Ectodermal cell (in vitro differentiated cells): ENCODE results near the gene TSPAN18.

ENCODE experiments used
- H3K27ac ChIP-seq: 2 replicates; pipeline ENCODE4 v1.7.0; 2013; ENCODE audit warnings: mild to moderate bottlenecking, low read depth, low read length; ENCODE audit not compliant: insufficient read depth, poor library complexity, severe bottlenecking
- H3K27me3 ChIP-seq: 2 replicates; pipeline ENCODE4 v1.7.0; 2013; ENCODE audit warnings: mild to moderate bottlenecking, low read length; ENCODE audit not compliant: insufficient read depth, control insufficient read depth, poor library complexity, severe bottlenecking
- H3K36me3 ChIP-seq: one replicate; pipeline ENCODE4 v1.7.0; 2013; ENCODE audit warnings: low read length; ENCODE audit not compliant: control insufficient read depth, insufficient read depth
- H3K4me1 ChIP-seq: one replicate; pipeline ENCODE4 v1.7.0; 2013; ENCODE audit warnings: low read length; ENCODE audit not compliant: control insufficient read depth, insufficient read depth
- H3K4me3 ChIP-seq: 2 replicates; pipeline ENCODE4 v1.7.0; 2013; ENCODE audit warnings: low read depth, low read length, control low read depth; ENCODE audit not compliant: insufficient read depth
- H3K9me3 ChIP-seq: 2 replicates; pipeline ENCODE4 v1.7.0; 2013; ENCODE audit warnings: mild to moderate bottlenecking, low read length, moderate library complexity; ENCODE audit not compliant: control insufficient read depth
- WGBS, 2 experiments: methylation state at CpG; one replicate each; pipeline ENCODE4 v1.1.7; 2013; ENCODE audit warnings: missing lambda C conversion rate in 2 of 2; 5-methylcytosine and 5-hydroxymethylcytosine counted together

TSPAN18 gene

DNA sequence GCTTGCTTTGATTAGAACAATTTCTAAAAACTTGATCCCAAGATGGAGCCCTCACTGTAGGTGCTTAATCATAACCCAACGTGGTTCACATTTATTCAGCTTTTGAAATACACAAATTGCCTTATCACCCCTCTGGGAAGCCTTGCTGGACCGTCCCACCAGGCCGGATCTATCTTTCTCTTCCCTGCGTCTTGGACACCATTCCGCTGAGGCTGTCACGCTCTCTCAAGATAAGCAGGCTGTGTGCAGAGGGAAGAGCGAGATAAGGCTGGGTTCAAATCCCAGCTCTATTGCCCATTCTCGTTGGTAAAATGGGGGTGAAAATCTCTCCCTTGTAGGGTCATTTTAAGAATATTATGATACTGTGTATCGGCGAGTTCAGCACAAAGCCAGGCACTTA, 244.4 kb downstream of the TSPAN18 start:
- no peak overlapping the region for H3K4me3 ChIP-seq
- H3K4me1 ChIP-seq: peaks cover 22% of the 10 kb centered on the region
- no peaks in the 10 kb centered on the region for H3K27me3 ChIP-seq
- WGBS, 2 experiments: 91 to 97% methylated on average over 10 of the region's 10 CpGs
- no peaks in the 10 kb centered on the region for H3K9me3 ChIP-seq
- no peaks in the 10 kb centered on the region for H3K36me3 ChIP-seq
- no peak overlapping the region for H3K27ac ChIP-seq

GRCh38 chr11:44972746-44973435, 246.1 kb downstream of the TSPAN18 start:
- 95 to 97% methylated on average over 19 of the region's 19 CpGs for WGBS, 2 experiments
- H3K9me3 ChIP-seq: no peaks in the 10 kb centered on the region
- H3K27ac ChIP-seq: no peak overlapping the region
- peaks cover 32% of the 10 kb centered on the region for H3K4me1 ChIP-seq
- H3K4me3 ChIP-seq: no peak overlapping the region
- no peaks in the 10 kb centered on the region for H3K27me3 ChIP-seq
- no peaks in the 10 kb centered on the region for H3K36me3 ChIP-seq

DNA sequence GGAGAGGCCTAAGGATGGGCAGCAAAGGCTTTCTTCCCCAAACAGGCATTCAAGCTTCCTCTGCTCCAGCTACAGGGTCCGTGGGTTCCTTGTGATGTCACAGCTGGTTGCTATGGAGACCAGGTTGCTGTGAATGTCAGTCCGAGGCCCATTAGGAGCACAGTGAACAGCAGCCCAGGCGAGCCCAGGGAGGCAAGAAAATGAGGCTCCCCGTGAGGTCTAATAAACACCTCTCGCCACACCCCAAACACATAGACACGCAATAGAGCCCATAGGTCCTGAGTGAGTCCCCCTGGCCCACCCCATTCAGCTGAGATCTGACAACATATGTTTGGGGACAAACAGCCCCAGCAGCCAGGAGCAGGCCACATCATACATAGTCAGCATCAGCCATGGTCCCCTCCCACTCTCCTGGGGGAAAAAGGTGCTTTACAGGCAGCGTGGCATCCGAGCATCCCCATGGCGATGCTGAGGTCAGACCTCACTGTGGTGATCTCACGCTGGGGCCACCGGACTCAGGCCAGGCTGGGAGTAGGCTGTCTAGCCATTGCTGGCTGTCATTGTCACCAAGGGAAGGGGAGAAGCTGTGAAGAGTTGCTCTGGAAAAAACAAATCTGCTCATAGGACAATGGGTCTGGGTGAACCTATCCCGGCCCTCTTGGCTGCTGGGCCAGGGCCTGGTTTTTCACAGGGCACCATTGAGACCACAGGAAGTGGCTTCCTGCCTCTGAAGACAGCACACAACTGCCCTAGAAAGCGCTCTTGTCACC, 247.1 kb downstream of the TSPAN18 start:
- Histone ChIP-seq H3K9me3 (no peaks in the 10 kb centered on the region), H3K27ac (no peak overlapping the region), H3K36me3 (no peaks in the 10 kb centered on the region), H3K4me1 (peaks cover 41% of the 10 kb centered on the region), H3K27me3 (no peaks in the 10 kb centered on the region), H3K4me3 (no peak overlapping the region)
- 73 to 74% methylated on average over 13 of the region's 13 CpGs for WGBS, 2 experiments

DNA sequence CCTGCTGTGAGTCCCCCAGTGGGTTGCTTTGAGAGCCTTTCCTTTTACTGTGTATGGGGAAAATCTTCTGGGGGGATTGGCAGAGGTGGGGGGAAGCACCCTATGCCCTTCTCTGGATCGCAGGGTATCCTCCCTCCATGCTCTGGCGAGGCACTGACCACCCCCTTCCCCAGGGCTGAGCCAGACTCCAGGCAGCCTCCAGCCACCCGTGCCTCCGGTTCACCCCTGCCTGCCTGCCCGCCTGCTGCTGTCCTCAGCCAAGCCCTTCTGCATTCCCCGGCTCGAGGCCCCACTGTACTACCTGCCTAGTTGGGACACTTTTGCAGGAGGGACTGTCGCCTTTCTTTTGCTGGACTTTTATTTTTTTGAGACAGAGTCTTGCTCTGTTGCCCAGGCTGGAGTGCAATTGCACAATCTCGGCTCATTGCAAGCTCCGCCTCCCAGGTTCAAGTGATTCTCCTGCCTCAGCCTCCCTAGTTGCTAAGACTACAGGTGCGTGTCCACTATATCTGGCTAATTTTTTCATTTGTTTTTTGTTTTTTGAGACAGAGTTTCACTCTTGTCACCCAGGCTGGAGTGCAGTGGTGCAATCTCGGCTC, 247.7 kb downstream of the TSPAN18 start:
- WGBS, 2 experiments: 85 to 88% methylated on average over 12 of the region's 12 CpGs
- Histone ChIP-seq H3K4me3 (no peak overlapping the region), H3K27me3 (no peaks in the 10 kb centered on the region), H3K9me3 (no peaks in the 10 kb centered on the region), H3K4me1 (peaks cover 43% of the 10 kb centered on the region), H3K27ac (no peak overlapping the region), H3K36me3 (no peaks in the 10 kb centered on the region)

DNA sequence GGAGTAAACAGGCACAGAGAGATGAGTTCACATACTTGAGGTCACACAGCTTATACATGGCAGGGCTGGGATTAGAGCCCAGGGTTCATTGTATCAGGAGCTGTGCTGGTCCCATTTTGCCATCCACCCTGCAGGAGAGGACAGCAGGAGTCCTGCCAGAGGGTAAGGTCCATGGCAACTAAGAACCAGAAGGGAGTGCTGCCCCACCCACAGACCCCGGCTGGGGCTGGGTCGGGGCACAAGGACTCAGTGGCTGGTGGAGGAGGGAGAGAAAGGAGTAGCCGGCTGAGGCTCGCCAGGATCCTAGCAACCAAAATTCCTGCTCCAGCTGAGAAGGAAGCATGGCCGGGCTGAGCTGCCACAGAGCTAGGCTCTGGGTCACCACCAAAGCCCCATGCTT, 249.8 kb downstream of the TSPAN18 start:
- Histone ChIP-seq H3K27me3 (no peaks in the 10 kb centered on the region), H3K4me1 (peaks cover 45% of the 10 kb centered on the region), H3K9me3 (no peaks in the 10 kb centered on the region), H3K36me3 (no peaks in the 10 kb centered on the region), H3K4me3 (no peak overlapping the region), H3K27ac (no peak overlapping the region)
- WGBS, 2 experiments: 48 to 52% methylated on average over 5 of the region's 5 CpGs

GRCh38 chr11:44977493-44977984, 250.8 kb downstream of the TSPAN18 start:
- Histone ChIP-seq H3K27ac (no peak overlapping the region), H3K4me1 (peaks cover 50% of the 10 kb centered on the region)

GRCh38 chr11:44978274-44978960, 251.7 kb downstream of the TSPAN18 start:
- H3K4me3 ChIP-seq: no peak overlapping the region
- H3K27ac ChIP-seq: no peak overlapping the region
- H3K4me1 ChIP-seq: peaks cover 51% of the 10 kb centered on the region
- H3K27me3 ChIP-seq: no peaks in the 10 kb centered on the region
- no peaks in the 10 kb centered on the region for H3K9me3 ChIP-seq
- H3K36me3 ChIP-seq: no peaks in the 10 kb centered on the region
- WGBS, 2 experiments: 82 to 83% methylated on average over 3 of the region's 3 CpGs

More at GRCh38 chr11:44977493-44977984, 250.8 kb downstream of the TSPAN18 start:
- Histone ChIP-seq H3K36me3 (no peaks in the 10 kb centered on the region), H3K27me3 (no peaks in the 10 kb centered on the region), H3K4me3 (no peak overlapping the region), H3K9me3 (no peaks in the 10 kb centered on the region)
- 62 to 66% methylated on average over 9 of the region's 9 CpGs for WGBS, 2 experiments

GRCh38 chr11:44978961-44979331, 252.2 kb downstream of the TSPAN18 start:
- 88 to 92% methylated on average over 1 of the region's 1 CpG for WGBS, 2 experiments
- no peak overlapping the region for H3K27ac ChIP-seq

GRCh38 chr11:44979543-44980399, 253.0 kb downstream of the TSPAN18 start:
- H3K4me3 ChIP-seq: no peak overlapping the region
- 83 to 84% methylated on average over 24 of the region's 24 CpGs for WGBS, 2 experiments
- no peaks in the 10 kb centered on the region for H3K27me3 ChIP-seq
- H3K36me3 ChIP-seq: no peaks in the 10 kb centered on the region
- no peaks in the 10 kb centered on the region for H3K9me3 ChIP-seq
- H3K27ac ChIP-seq: no peak overlapping the region
- peaks cover 40% of the 10 kb centered on the region for H3K4me1 ChIP-seq

More at GRCh38 chr11:44978961-44979331, 252.2 kb downstream of the TSPAN18 start:
- Histone ChIP-seq H3K4me3 (no peak overlapping the region), H3K27me3 (no peaks in the 10 kb centered on the region), H3K36me3 (no peaks in the 10 kb centered on the region), H3K4me1 (peaks cover 48% of the 10 kb centered on the region), H3K9me3 (no peaks in the 10 kb centered on the region)
